ENCODE measurements around the gene CTU2.

GRCh38 chr16:88673716-88674379, 32.5 kb upstream of the CTU2 start:
- TF ChIP-seq POLR2A (IDR thresholded peaks at IDR 0.05) = no peak
- no peak for TF ChIP-seq CTCF (IDR thresholded peaks at IDR 0.05)
